ENCODE data around the gene CLVS2.

CLVS2 gene

GRCh38 chr6:123027408-123027807 lies 31.4 kb downstream of the CLVS2 start:
- Histone ChIP-seq H3K9me3 (ENCODE audit: control insufficient read depth, low read length) (no peaks in the 10 kb centered on the region), H3K4me1 (ENCODE audit: control insufficient read depth, insufficient read depth, low read length, poor library complexity, severe bottlenecking) (no peaks in the 10 kb centered on the region), H3K4me3 (ENCODE audit: extremely low read depth, insufficient read depth, low read length, poor library complexity, severe bottlenecking) (no peak overlapping the region), H3K27ac (ENCODE audit: low read depth, low read length, severe bottlenecking) (no peak overlapping the region), H3K36me3 (ENCODE audit: control insufficient read depth, insufficient read depth, low read length) (no peaks in the 10 kb centered on the region)
- WGBS, 2 experiments (ENCODE audit: insufficient coverage in 2 of 2): 88% methylated on average over 1 of the region's 2 CpGs; no CpG with 5 or more reads in 1 of the 2 experiments

GRCh38 chr6:123028263-123028662 lies 32.2 kb downstream of the CLVS2 start:
- no peaks in the 10 kb centered on the region for H3K4me1 ChIP-seq (ENCODE audit: control insufficient read depth, insufficient read depth, low read length, poor library complexity, severe bottlenecking)
- WGBS, 2 experiments (ENCODE audit: insufficient coverage in 2 of 2): 84 to 87% methylated on average over 4 to 5 of the region's 5 CpGs
- no peak overlapping the region for H3K4me3 ChIP-seq (ENCODE audit: extremely low read depth, insufficient read depth, low read length, poor library complexity, severe bottlenecking)
- H3K27ac ChIP-seq (ENCODE audit: low read depth, low read length, severe bottlenecking): no peak overlapping the region
- no peaks in the 10 kb centered on the region for H3K9me3 ChIP-seq (ENCODE audit: control insufficient read depth, low read length)
- H3K36me3 ChIP-seq (ENCODE audit: control insufficient read depth, insufficient read depth, low read length): no peaks in the 10 kb centered on the region

GRCh38 chr6:123030282-123030681 lies 34.2 kb downstream of the CLVS2 start:
- Histone ChIP-seq H3K4me1 (ENCODE audit: control insufficient read depth, insufficient read depth, low read length, poor library complexity, severe bottlenecking) (no peaks in the 10 kb centered on the region), H3K36me3 (ENCODE audit: control insufficient read depth, insufficient read depth, low read length) (no peaks in the 10 kb centered on the region), H3K27ac (ENCODE audit: low read depth, low read length, severe bottlenecking) (no peak overlapping the region), H3K4me3 (ENCODE audit: extremely low read depth, insufficient read depth, low read length, poor library complexity, severe bottlenecking) (no peak overlapping the region), H3K9me3 (ENCODE audit: control insufficient read depth, low read length) (no peaks in the 10 kb centered on the region)

GRCh38 chr6:123036648-123037047 lies 40.6 kb downstream of the CLVS2 start:
- no peak overlapping the region for H3K4me3 ChIP-seq (ENCODE audit: extremely low read depth, insufficient read depth, low read length, poor library complexity, severe bottlenecking)
- no peaks in the 10 kb centered on the region for H3K9me3 ChIP-seq (ENCODE audit: control insufficient read depth, low read length)
- no CpG with 5 or more reads among the region's 3 CpGs for WGBS, 2 experiments (ENCODE audit: insufficient coverage in 2 of 2)
- no peaks in the 10 kb centered on the region for H3K4me1 ChIP-seq (ENCODE audit: control insufficient read depth, insufficient read depth, low read length, poor library complexity, severe bottlenecking)
- no peak overlapping the region for H3K27ac ChIP-seq (ENCODE audit: low read depth, low read length, severe bottlenecking)
- no peaks in the 10 kb centered on the region for H3K36me3 ChIP-seq (ENCODE audit: control insufficient read depth, insufficient read depth, low read length)

GRCh38 chr6:123039431-123039830 lies 43.4 kb downstream of the CLVS2 start:
- Histone ChIP-seq H3K4me1 (ENCODE audit: control insufficient read depth, insufficient read depth, low read length, poor library complexity, severe bottlenecking) (no peaks in the 10 kb centered on the region), H3K9me3 (ENCODE audit: control insufficient read depth, low read length) (no peaks in the 10 kb centered on the region), H3K27ac (ENCODE audit: low read depth, low read length, severe bottlenecking) (no peak overlapping the region), H3K36me3 (ENCODE audit: control insufficient read depth, insufficient read depth, low read length) (no peaks in the 10 kb centered on the region), H3K4me3 (ENCODE audit: extremely low read depth, insufficient read depth, low read length, poor library complexity, severe bottlenecking) (no peak overlapping the region)
- 92% methylated on average over 2 of the region's 3 CpGs; no CpG with 5 or more reads in 1 of the 2 experiments for WGBS, 2 experiments (ENCODE audit: insufficient coverage in 2 of 2)

- WGBS, 2 experiments (ENCODE audit: insufficient coverage in 2 of 2): 100% methylated on average over 1 of the region's 2 CpGs; no CpG with 5 or more reads in 1 of the 2 experiments
- H3K4me3 ChIP-seq (ENCODE audit: extremely low read depth, insufficient read depth, low read length, poor library complexity, severe bottlenecking): no peak overlapping the region
- no peaks in the 10 kb centered on the region for H3K4me1 ChIP-seq (ENCODE audit: control insufficient read depth, insufficient read depth, low read length, poor library complexity, severe bottlenecking)
Measured at GRCh38 chr6:123042401-123042800, 46.4 kb downstream of the CLVS2 start.

GRCh38 chr6:123044341-123044860 lies 48.4 kb downstream of the CLVS2 start:
- no peaks in the 10 kb centered on the region for H3K36me3 ChIP-seq (ENCODE audit: control insufficient read depth, insufficient read depth, low read length)
- no peak overlapping the region for H3K27ac ChIP-seq (ENCODE audit: low read depth, low read length, severe bottlenecking)
- 76 to 84% methylated on average over 2 to 3 of the region's 3 CpGs for WGBS, 2 experiments (ENCODE audit: insufficient coverage in 2 of 2)
- no peaks in the 10 kb centered on the region for H3K9me3 ChIP-seq (ENCODE audit: control insufficient read depth, low read length)
- no peaks in the 10 kb centered on the region for H3K4me1 ChIP-seq (ENCODE audit: control insufficient read depth, insufficient read depth, low read length, poor library complexity, severe bottlenecking)
- H3K4me3 ChIP-seq (ENCODE audit: extremely low read depth, insufficient read depth, low read length, poor library complexity, severe bottlenecking): no peak overlapping the region

More at GRCh38 chr6:123042401-123042800, 46.4 kb downstream of the CLVS2 start:
- H3K36me3 ChIP-seq (ENCODE audit: control insufficient read depth, insufficient read depth, low read length): no peaks in the 10 kb centered on the region
- no peaks in the 10 kb centered on the region for H3K9me3 ChIP-seq (ENCODE audit: control insufficient read depth, low read length)
- no peak overlapping the region for H3K27ac ChIP-seq (ENCODE audit: low read depth, low read length, severe bottlenecking)

- WGBS, 2 experiments (ENCODE audit: insufficient coverage in 2 of 2): 92 to 94% methylated on average over 5 to 7 of the region's 8 CpGs
- Histone ChIP-seq H3K4me1 (ENCODE audit: control insufficient read depth, insufficient read depth, low read length, poor library complexity, severe bottlenecking) (no peaks in the 10 kb centered on the region), H3K9me3 (ENCODE audit: control insufficient read depth, low read length) (no peaks in the 10 kb centered on the region), H3K36me3 (ENCODE audit: control insufficient read depth, insufficient read depth, low read length) (no peaks in the 10 kb centered on the region), H3K27ac (ENCODE audit: low read depth, low read length, severe bottlenecking) (no peak overlapping the region), H3K4me3 (ENCODE audit: extremely low read depth, insufficient read depth, low read length, poor library complexity, severe bottlenecking) (no peak overlapping the region)
Measured at GRCh38 chr6:123053602-123054225, 57.7 kb downstream of the CLVS2 start.

GRCh38 chr6:123055256-123055655 lies 59.2 kb downstream of the CLVS2 start:
- WGBS, 2 experiments (ENCODE audit: insufficient coverage in 2 of 2): 100% methylated on average over 1 of the region's 1 CpG; no CpG with 5 or more reads in 1 of the 2 experiments
- H3K9me3 ChIP-seq (ENCODE audit: control insufficient read depth, low read length): no peaks in the 10 kb centered on the region
- no peak overlapping the region for H3K27ac ChIP-seq (ENCODE audit: low read depth, low read length, severe bottlenecking)
- no peaks in the 10 kb centered on the region for H3K36me3 ChIP-seq (ENCODE audit: control insufficient read depth, insufficient read depth, low read length)
- H3K4me1 ChIP-seq (ENCODE audit: control insufficient read depth, insufficient read depth, low read length, poor library complexity, severe bottlenecking): no peaks in the 10 kb centered on the region
- no peak overlapping the region for H3K4me3 ChIP-seq (ENCODE audit: extremely low read depth, insufficient read depth, low read length, poor library complexity, severe bottlenecking)

- H3K27ac ChIP-seq (ENCODE audit: low read depth, low read length, severe bottlenecking): no peak overlapping the region
- H3K36me3 ChIP-seq (ENCODE audit: control insufficient read depth, insufficient read depth, low read length): no peaks in the 10 kb centered on the region
- no peak overlapping the region for H3K4me3 ChIP-seq (ENCODE audit: extremely low read depth, insufficient read depth, low read length, poor library complexity, severe bottlenecking)
- no CpG with 5 or more reads among the region's 1 CpG for WGBS, 2 experiments (ENCODE audit: insufficient coverage in 2 of 2)
- no peaks in the 10 kb centered on the region for H3K9me3 ChIP-seq (ENCODE audit: control insufficient read depth, low read length)
- no peaks in the 10 kb centered on the region for H3K4me1 ChIP-seq (ENCODE audit: control insufficient read depth, insufficient read depth, low read length, poor library complexity, severe bottlenecking)
Measured at GRCh38 chr6:123062670-123063069, 66.6 kb downstream of the CLVS2 start.

- H3K27ac ChIP-seq (ENCODE audit: low read depth, low read length, severe bottlenecking): no peak overlapping the region
- no peak overlapping the region for H3K4me3 ChIP-seq (ENCODE audit: extremely low read depth, insufficient read depth, low read length, poor library complexity, severe bottlenecking)
- H3K4me1 ChIP-seq (ENCODE audit: control insufficient read depth, insufficient read depth, low read length, poor library complexity, severe bottlenecking): no peaks in the 10 kb centered on the region
- no peaks in the 10 kb centered on the region for H3K36me3 ChIP-seq (ENCODE audit: control insufficient read depth, insufficient read depth, low read length)
- WGBS, 2 experiments (ENCODE audit: insufficient coverage in 2 of 2): no CpG with 5 or more reads among the region's 2 CpGs
- H3K9me3 ChIP-seq (ENCODE audit: control insufficient read depth, low read length): no peaks in the 10 kb centered on the region
Measured at GRCh38 chr6:123064038-123064437, 68.0 kb downstream of the CLVS2 start.

All from mesodermal cell (in vitro differentiated cells).